ENCODE measurements around the gene LYZL4.

The LYZL4 gene

GRCh38 chr3:42446111-42447050 lies 36.0 kb upstream of the LYZL4 start:
- TF ChIP-seq USF1 (IDR thresholded peaks at IDR 0.05): no peak
- TF ChIP-seq EGR1 (IDR thresholded peaks at IDR 0.05): no peak
- TF ChIP-seq NFIC (IDR thresholded peaks at IDR 0.05): no peak
- TF ChIP-seq ZBTB7A (IDR thresholded peaks at IDR 0.05; ENCODE audit: low read depth): no peak

GRCh38 chr3:42443819-42444436 lies 33.5 kb upstream of the LYZL4 start:
- TF ChIP-seq TEAD4 (IDR thresholded peaks at IDR 0.05) (0 out of 2 replicates have a peak, but pooled peaks have one; percentile 34), RAD21 (IDR thresholded peaks at IDR 0.05; ENCODE audit: low read depth) (peak; percentile 99), EP300 (IDR thresholded peaks at IDR 0.05; ENCODE audit: borderline replicate concordance) (no peak), REST (IDR thresholded peaks at IDR 0.05; ENCODE audit: low read depth) (no peak), EGR1 (IDR thresholded peaks at IDR 0.05) (no peak), USF1 (IDR thresholded peaks at IDR 0.05) (no peak), MAX (IDR thresholded peaks at IDR 0.05) (peak; percentile 52), FOXM1 (IDR thresholded peaks at IDR 0.05; ENCODE audit: borderline replicate concordance, low read depth) (no peak), CEBPB (IDR thresholded peaks at IDR 0.05) (no peak), YY1 (IDR thresholded peaks at IDR 0.05; ENCODE audit: low read depth) (0 out of 2 replicates have a peak, but pooled peaks have one; percentile 37), ZBTB7A (IDR thresholded peaks at IDR 0.05; ENCODE audit: low read depth) (no peak)

GRCh38 chr3:42443292-42443691 lies 32.9 kb upstream of the LYZL4 start:
- no peak for TF ChIP-seq FOXM1 (IDR thresholded peaks at IDR 0.05; ENCODE audit: borderline replicate concordance, low read depth)
- no peak for TF ChIP-seq TEAD4 (IDR thresholded peaks at IDR 0.05)
- no peak for TF ChIP-seq TAF1 (IDR thresholded peaks at IDR 0.05; ENCODE audit: low read depth)
- no peak for TF ChIP-seq CEBPB (IDR thresholded peaks at IDR 0.05)
- no peak for TF ChIP-seq NFIC (IDR thresholded peaks at IDR 0.05)
- no peak for TF ChIP-seq EP300 (IDR thresholded peaks at IDR 0.05; ENCODE audit: borderline replicate concordance)
- no peak for TF ChIP-seq RAD21 (IDR thresholded peaks at IDR 0.05; ENCODE audit: low read depth)
- TF ChIP-seq REST (IDR thresholded peaks at IDR 0.05; ENCODE audit: low read depth): no peak
- TF ChIP-seq MAX (IDR thresholded peaks at IDR 0.05): no peak
- TF ChIP-seq USF1 (IDR thresholded peaks at IDR 0.05): no peak
- TF ChIP-seq ZBTB7A (IDR thresholded peaks at IDR 0.05; ENCODE audit: low read depth): no peak
- TF ChIP-seq YY1 (IDR thresholded peaks at IDR 0.05; ENCODE audit: low read depth): no peak
- TF ChIP-seq TCF12 (IDR thresholded peaks at IDR 0.05; ENCODE audit: low read depth): no peak
- no peak for TF ChIP-seq CREB1 (IDR thresholded peaks at IDR 0.05; ENCODE audit: low read depth)
- no peak for TF ChIP-seq EGR1 (IDR thresholded peaks at IDR 0.05)

GRCh38 chr3:42442640-42443039 lies 32.2 kb upstream of the LYZL4 start:
- TF ChIP-seq YY1 (IDR thresholded peaks at IDR 0.05; ENCODE audit: low read depth) (no peak), RAD21 (IDR thresholded peaks at IDR 0.05; ENCODE audit: low read depth) (peak; percentile 3; the same call in 1 of the 2 replicates)

GRCh38 chr3:42441791-42442190 lies 31.4 kb upstream of the LYZL4 start:
- TF ChIP-seq REST (IDR thresholded peaks at IDR 0.05; ENCODE audit: low read depth) (no peak), EGR1 (IDR thresholded peaks at IDR 0.05) (no peak), NFIC (IDR thresholded peaks at IDR 0.05) (no peak), ZBTB7A (IDR thresholded peaks at IDR 0.05; ENCODE audit: low read depth) (no peak), MAX (IDR thresholded peaks at IDR 0.05) (no peak), TAF1 (IDR thresholded peaks at IDR 0.05; ENCODE audit: low read depth) (no peak), CEBPB (IDR thresholded peaks at IDR 0.05) (no peak), CREB1 (IDR thresholded peaks at IDR 0.05; ENCODE audit: low read depth) (no peak), EP300 (IDR thresholded peaks at IDR 0.05; ENCODE audit: borderline replicate concordance) (no peak), TCF12 (IDR thresholded peaks at IDR 0.05; ENCODE audit: low read depth) (no peak), TEAD4 (IDR thresholded peaks at IDR 0.05) (no peak), USF1 (IDR thresholded peaks at IDR 0.05) (no peak), FOXM1 (IDR thresholded peaks at IDR 0.05; ENCODE audit: borderline replicate concordance, low read depth) (no peak), RAD21 (IDR thresholded peaks at IDR 0.05; ENCODE audit: low read depth) (no peak), YY1 (IDR thresholded peaks at IDR 0.05; ENCODE audit: low read depth) (no peak)
